Measurements from ENCODE around the gene FAS. TPM values are rescaled to one million over a fixed set of nuclear protein-coding genes. Genes with fewer than 3 reads are reported as not detected.

Gene FAS
- total RNA-seq, 4 donors from 2014 or later: 14.4 to 133 (median 48.7) TPM

DNA sequence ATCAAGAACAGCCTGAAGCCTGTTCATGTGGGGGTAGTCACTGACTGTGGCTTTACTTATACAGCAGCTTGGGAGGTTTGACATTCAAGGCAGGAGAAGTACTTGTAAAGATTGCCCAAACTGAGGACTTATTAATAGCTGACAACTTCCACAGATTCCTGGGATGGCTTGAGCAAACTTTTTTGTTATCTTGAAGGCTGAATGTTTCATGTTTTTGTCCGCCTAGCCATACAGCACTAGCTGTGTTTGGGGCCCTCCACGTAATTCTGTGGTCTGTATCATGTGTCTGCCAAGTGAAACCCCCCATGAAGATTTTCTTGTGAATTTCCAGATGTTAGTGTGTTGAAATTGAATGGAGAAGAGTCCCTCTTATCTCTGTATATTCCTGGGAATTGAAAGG, 38.6 kb downstream of the FAS start:
- Histone ChIP-seq H3K4me3 (no peak overlapping the region), H3K27me3 (no peaks in the 10 kb centered on the region), H3K27ac (no peak overlapping the region), H3K9me3 (no peaks in the 10 kb centered on the region), H3K4me1 (no peaks in the 10 kb centered on the region), H3K36me3 (no peaks in the 10 kb centered on the region)
- intact Hi-C loops (cut with DNase I; ENCODE audit: low total_unique reads): loop anchor here (5.0 kb wide), 1 partner anchor 183 kb away; no protein-coding TSS in a partner anchor
- no peak for DNase-seq
- TF ChIP-seq POLR2A (IDR thresholded peaks at IDR 0.05): no peak
- TF ChIP-seq, protein P1, sequence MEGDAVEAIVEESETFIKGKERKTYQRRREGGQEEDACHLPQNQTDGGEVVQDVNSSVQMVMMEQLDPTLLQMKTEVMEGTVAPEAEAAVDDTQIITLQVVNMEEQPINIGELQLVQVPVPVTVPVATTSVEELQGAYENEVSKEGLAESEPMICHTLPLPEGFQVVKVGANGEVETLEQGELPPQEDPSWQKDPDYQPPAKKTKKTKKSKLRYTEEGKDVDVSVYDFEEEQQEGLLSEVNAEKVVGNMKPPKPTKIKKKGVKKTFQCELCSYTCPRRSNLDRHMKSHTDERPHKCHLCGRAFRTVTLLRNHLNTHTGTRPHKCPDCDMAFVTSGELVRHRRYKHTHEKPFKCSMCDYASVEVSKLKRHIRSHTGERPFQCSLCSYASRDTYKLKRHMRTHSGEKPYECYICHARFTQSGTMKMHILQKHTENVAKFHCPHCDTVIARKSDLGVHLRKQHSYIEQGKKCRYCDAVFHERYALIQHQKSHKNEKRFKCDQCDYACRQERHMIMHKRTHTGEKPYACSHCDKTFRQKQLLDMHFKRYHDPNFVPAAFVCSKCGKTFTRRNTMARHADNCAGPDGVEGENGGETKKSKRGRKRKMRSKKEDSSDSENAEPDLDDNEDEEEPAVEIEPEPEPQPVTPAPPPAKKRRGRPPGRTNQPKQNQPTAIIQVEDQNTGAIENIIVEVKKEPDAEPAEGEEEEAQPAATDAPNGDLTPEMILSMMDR (IDR thresholded peaks at IDR 0.05): no peak

- H3K27me3 ChIP-seq: no peaks in the 10 kb centered on the region
- peak; percentile 74 to 78 for DNase-seq
- TF ChIP-seq POLR2A (IDR thresholded peaks at IDR 0.05): no peak
- TF ChIP-seq, protein P1 (IDR thresholded peaks at IDR 0.05): peak; percentile 83 to 87 (median 86)
- H3K36me3 ChIP-seq: no peaks in the 10 kb centered on the region
- no peaks in the 10 kb centered on the region for H3K4me1 ChIP-seq
- no peak overlapping the region for H3K4me3 ChIP-seq
- intact Hi-C loops (cut with DNase I; ENCODE audit: low total_unique reads): loop anchor here (5.0 kb wide), 1 partner anchor 182 kb away; no protein-coding TSS in a partner anchor
- no peaks in the 10 kb centered on the region for H3K9me3 ChIP-seq
- H3K27ac ChIP-seq: peak overlapping the region in 1 of 2 donors; percentile 1
Observed at GRCh38 chr10:89029785-89030437, 39.3 kb downstream of the FAS start.

DNA sequence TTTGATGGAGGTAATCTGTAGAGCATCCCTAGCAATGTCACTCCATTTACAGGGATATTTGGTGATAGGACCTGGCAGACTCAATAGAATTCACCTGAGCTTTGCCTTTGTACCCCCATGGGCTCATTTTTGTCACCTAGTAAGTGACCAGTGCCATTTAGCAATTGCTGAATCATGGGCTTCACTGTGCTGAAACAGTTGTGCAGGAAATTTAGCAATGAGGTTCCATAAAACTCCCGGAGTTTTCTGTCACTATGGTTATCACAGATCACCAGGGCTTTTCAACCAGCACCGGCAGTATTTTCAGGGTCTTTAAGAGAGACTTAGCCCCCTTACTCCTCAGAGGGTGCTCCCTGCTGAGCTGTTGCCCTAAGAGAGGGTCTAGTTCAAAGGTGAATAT, 40.2 kb downstream of the FAS start:
- Histone ChIP-seq H3K36me3 (no peaks in the 10 kb centered on the region), H3K4me1 (no peaks in the 10 kb centered on the region), H3K27ac (peak overlapping the region in 1 of 2 donors; percentile 9), H3K9me3 (no peaks in the 10 kb centered on the region), H3K4me3 (no peak overlapping the region), H3K27me3 (no peaks in the 10 kb centered on the region)
- DNase-seq: no peak
- no peak for TF ChIP-seq POLR2A (IDR thresholded peaks at IDR 0.05)
- TF ChIP-seq, protein P1 (IDR thresholded peaks at IDR 0.05): no peak
- intact Hi-C loops (cut with DNase I; ENCODE audit: low total_unique reads): no loop called here

- H3K4me3 ChIP-seq: no peak overlapping the region
- no peaks in the 10 kb centered on the region for H3K9me3 ChIP-seq
- H3K36me3 ChIP-seq: no peaks in the 10 kb centered on the region
- DNase-seq: no peak
- H3K27ac ChIP-seq: no peak overlapping the region
- TF ChIP-seq, protein P1 (IDR thresholded peaks at IDR 0.05): no peak
- TF ChIP-seq POLR2A (IDR thresholded peaks at IDR 0.05): no peak
- H3K4me1 ChIP-seq: no peaks in the 10 kb centered on the region
- H3K27me3 ChIP-seq: no peaks in the 10 kb centered on the region
- intact Hi-C loops (cut with DNase I; ENCODE audit: low total_unique reads): no loop called here
Observed at GRCh38 chr10:89032141-89032891, 41.7 kb downstream of the FAS start.

- Histone ChIP-seq H3K4me1 (no peaks in the 10 kb centered on the region), H3K27me3 (no peaks in the 10 kb centered on the region), H3K36me3 (no peaks in the 10 kb centered on the region), H3K9me3 (no peaks in the 10 kb centered on the region), H3K4me3 (no peak overlapping the region), H3K27ac (no peak overlapping the region)
- no peak for TF ChIP-seq POLR2A (IDR thresholded peaks at IDR 0.05)
- TF ChIP-seq, protein P1 (IDR thresholded peaks at IDR 0.05): no peak
- intact Hi-C loops (cut with DNase I; ENCODE audit: low total_unique reads): no loop called here
- DNase-seq: no peak
Observed at GRCh38 chr10:89035461-89035860, 44.9 kb downstream of the FAS start.
